GM12872 (cell line): ENCODE data around the gene EXO1.

ENCODE experiments used
- CTCF ChIP-seq: IDR thresholded peaks from 3 replicates; pipeline ENCODE4 v1.5.1; 2011; ENCODE audit warnings: low read depth, mild to moderate bottlenecking, low read length, moderate library complexity; ENCODE audit not compliant: insufficient read depth

Gene EXO1

GRCh38 chr1:241837901-241838300, 10.1 kb upstream of the EXO1 start:
- no peak for TF ChIP-seq CTCF

GRCh38 chr1:241838897-241839296, 9.1 kb upstream of the EXO1 start:
- TF ChIP-seq CTCF = no peak

GRCh38 chr1:241839369-241839979, 8.5 kb upstream of the EXO1 start:
- no peak for TF ChIP-seq CTCF

GRCh38 chr1:241840164-241840563, 7.8 kb upstream of the EXO1 start:
- TF ChIP-seq CTCF = no peak

- TF ChIP-seq CTCF = no peak
Observed at GRCh38 chr1:241841691-241842090, 6.3 kb upstream of the EXO1 start.

GRCh38 chr1:241842565-241842964, 5.4 kb upstream of the EXO1 start:
- no peak for TF ChIP-seq CTCF

GRCh38 chr1:241844593-241844992, 3.4 kb upstream of the EXO1 start:
- no peak for TF ChIP-seq CTCF
